Thyroid gland (tissue), 4 donors: ENCODE measurements around the gene TMEM272. TPM values are rescaled to one million over a fixed set of nuclear protein-coding genes. Genes with fewer than 3 reads are reported as not detected.
A peak's percentile ranks its signal among the peaks of the same experiment; 100 is the strongest.

ENCODE experiments used
- DNase-seq, 2 donors: peaks; one replicate each; pipeline ENCODE4 v3.0.0-alpha.2; 2019
- H3K27ac ChIP-seq, 3 donors: fragments of 200-600 bp; sonication (generic); 1 replicate in 2 of 3; 2 replicates in 1 of 3; pipeline ENCODE4 v1.5.1; 2016 to 2019; ENCODE audit warnings: mild to moderate bottlenecking in 1 of 3, moderate library complexity in 1 of 3
- H3K27me3 ChIP-seq: fragments of 200-600 bp; sonication (generic); one replicate; pipeline ENCODE4 v1.5.1; 2019
- H3K36me3 ChIP-seq, 2 donors: fragments of 200-600 bp; sonication (generic); one replicate each; pipeline ENCODE4 v1.5.1; 2016 to 2019
- H3K4me1 ChIP-seq, 2 donors: fragments of 200-600 bp; sonication (generic); one replicate each; pipeline ENCODE4 v1.5.1; 2017 to 2019
- H3K4me3 ChIP-seq, 3 donors: fragments of 200-600 bp; sonication (generic); replicated peaks in 1 of 3; 1 replicate in 2 of 3; 2 replicates in 1 of 3; pipeline ENCODE4 v1.5.1; 2016; ENCODE audit warnings: mild to moderate bottlenecking in 1 of 3
- H3K9me3 ChIP-seq: fragments of 200-600 bp; sonication (generic); one replicate; pipeline ENCODE4 v1.5.1; 2017
- POLR2A ChIP-seq, 2 donors: fragments of 450-650 bp; IDR thresholded peaks; one replicate each; pipeline ENCODE4 v1.6.1; 2017; ENCODE audit warnings: antibody characterized with exemption in 2 of 2, mild to moderate bottlenecking in 2 of 2, moderate library complexity in 1 of 2
- WGBS, 2 donors: methylation state at CpG; one replicate each; pipeline ENCODE4 v1.1.5; 2017; 5-methylcytosine and 5-hydroxymethylcytosine counted together
- intact Hi-C: fragments of 100-400 bp; cut with DNase I; formaldehyde crosslinking; loops from one replicate; pipeline ENCODE4 v1.15.1; 2023
- total RNA-seq, 4 donors: library from RNA; depleted of rRNA; stranded (reverse); fragments of >200 nt; gene quantifications; one replicate each; pipeline ENCODE4 v1.2.3, GENCODE V29; 2016
- TF ChIP-seq, protein P1 (sequence below), 6 experiments: fragments of 200-600 bp in 3 of 6; fragments of 450-650 bp in 3 of 6; sonication (generic) in 3 of 6; IDR thresholded peaks; one replicate each; pipeline ENCODE4 v1.5.1; 2016 to 2019; ENCODE audit warnings: antibody characterized with exemption in 6 of 6, mild to moderate bottlenecking in 2 of 6, inconsistent platforms in 1 of 6, moderate library complexity in 1 of 6

Gene TMEM272
- total RNA-seq, 4 donors from 2014 or later, result not detected

DNA sequence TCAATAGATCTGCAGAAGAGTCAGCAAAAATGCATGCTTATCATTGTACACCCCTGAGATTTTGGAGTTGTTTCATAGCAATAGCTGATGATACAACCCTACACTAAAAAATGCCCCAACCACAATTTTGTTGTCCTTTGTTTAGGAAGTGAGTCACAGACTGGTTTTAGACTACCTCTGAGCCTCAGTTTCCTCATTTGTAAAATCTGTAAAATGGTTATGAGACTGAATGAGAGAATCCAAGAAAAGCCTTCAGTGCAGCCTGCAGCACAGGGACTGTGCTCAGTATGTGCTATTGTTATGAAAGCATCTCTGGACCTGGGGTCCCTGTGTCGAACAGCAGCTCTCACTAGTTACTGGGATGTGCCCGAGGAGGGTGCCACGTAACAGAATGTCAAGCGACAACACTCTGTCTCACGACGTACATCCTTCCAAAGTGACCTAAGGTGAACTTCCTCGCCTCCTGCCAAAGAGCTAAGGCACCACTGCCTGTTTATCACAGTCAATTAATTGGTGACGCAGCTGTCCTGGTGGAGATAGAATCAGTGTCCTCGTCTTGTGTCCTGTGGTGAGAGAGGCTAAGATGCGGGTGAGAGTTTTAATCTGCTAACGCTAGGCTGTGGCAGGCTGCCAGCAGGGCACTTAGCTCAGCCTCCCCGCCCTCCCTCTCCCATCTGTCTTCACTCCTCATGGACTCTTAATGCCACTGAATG lies 59.1 kb downstream of the TMEM272 start:
- 40 to 42% methylated on average over 12 of the region's 12 CpGs for WGBS, 2 donors
- intact Hi-C loops, result no loop called here
- H3K27ac ChIP-seq, result peak overlapping the region in 2 of 3 donors; percentile 27 to 63
- TF ChIP-seq, protein P1, sequence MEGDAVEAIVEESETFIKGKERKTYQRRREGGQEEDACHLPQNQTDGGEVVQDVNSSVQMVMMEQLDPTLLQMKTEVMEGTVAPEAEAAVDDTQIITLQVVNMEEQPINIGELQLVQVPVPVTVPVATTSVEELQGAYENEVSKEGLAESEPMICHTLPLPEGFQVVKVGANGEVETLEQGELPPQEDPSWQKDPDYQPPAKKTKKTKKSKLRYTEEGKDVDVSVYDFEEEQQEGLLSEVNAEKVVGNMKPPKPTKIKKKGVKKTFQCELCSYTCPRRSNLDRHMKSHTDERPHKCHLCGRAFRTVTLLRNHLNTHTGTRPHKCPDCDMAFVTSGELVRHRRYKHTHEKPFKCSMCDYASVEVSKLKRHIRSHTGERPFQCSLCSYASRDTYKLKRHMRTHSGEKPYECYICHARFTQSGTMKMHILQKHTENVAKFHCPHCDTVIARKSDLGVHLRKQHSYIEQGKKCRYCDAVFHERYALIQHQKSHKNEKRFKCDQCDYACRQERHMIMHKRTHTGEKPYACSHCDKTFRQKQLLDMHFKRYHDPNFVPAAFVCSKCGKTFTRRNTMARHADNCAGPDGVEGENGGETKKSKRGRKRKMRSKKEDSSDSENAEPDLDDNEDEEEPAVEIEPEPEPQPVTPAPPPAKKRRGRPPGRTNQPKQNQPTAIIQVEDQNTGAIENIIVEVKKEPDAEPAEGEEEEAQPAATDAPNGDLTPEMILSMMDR (IDR thresholded peaks at IDR 0.05), result no peak
- TF ChIP-seq POLR2A (IDR thresholded peaks at IDR 0.05), result no peak
- DNase-seq, result peak; percentile 42 to 53
- H3K36me3 ChIP-seq, result no peaks in the 10 kb centered on the region
- no peaks in the 10 kb centered on the region for H3K27me3 ChIP-seq
- peaks cover 24 to 35% of the 10 kb centered on the region in 2 donors for H3K4me1 ChIP-seq
- H3K9me3 ChIP-seq, result no peaks in the 10 kb centered on the region
- no peak overlapping the region for H3K4me3 ChIP-seq

DNA sequence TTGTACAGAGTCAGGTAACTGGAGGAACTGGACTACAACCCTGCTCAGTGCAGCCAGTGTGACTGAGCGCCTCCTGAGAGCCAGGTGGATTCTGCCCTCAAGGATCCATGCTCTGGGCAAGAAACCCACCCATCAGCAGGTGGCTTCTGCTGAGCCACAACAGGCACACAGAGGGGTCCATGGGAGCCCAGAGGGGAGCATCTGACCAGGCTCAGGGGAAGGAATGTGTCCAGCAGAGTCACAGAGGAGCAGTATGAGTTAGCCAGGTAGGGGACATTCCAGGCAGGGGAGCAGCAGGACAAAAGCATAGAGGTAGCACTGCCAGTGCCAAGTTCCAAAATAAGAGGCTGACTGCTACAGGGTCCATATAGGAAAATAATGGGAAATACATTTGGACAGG lies 60.9 kb downstream of the TMEM272 start:
- WGBS, 2 donors, result 100% methylated on average over 1 of the region's 1 CpG
- Histone ChIP-seq H3K4me3 (no peak overlapping the region), H3K36me3 (no peaks in the 10 kb centered on the region), H3K4me1 (peaks cover 10 to 19% of the 10 kb centered on the region in 2 donors), H3K9me3 (no peaks in the 10 kb centered on the region), H3K27me3 (no peaks in the 10 kb centered on the region), H3K27ac (no peak overlapping the region)
- no peak for TF ChIP-seq POLR2A (IDR thresholded peaks at IDR 0.05)
- TF ChIP-seq, protein P1 (IDR thresholded peaks at IDR 0.05), result no peak
- DNase-seq, result no peak
- intact Hi-C loops, result no loop called here

DNA sequence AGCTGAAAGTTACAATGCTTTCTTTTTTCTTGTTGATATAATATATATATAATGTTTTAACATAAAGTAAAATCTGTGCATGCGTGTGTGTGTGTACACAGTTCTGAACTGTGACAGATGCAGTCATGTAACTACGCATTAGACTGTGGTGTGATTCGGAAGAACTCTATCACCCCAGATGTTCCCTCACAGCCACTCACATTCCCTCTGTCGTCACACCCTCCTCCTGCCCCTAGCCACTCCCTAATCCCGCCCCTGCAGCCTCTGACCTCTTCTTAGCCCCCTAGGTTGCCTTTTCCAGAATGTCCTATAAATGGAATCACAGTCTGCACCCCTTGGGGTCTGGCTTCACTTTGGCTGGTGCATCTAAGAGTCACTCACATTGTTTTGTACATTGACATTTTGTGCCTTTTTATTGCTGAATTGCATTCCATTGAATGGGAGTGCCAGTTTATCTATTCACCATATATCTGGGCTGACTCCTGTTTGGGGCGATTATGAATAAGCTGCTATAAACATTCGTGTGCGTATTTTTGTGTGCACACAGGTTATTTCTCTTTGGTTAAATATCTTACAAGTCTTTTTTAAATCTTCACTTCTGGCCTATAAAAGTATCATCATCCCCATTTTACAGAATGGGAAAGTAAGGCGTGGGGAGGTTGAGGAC lies 61.4 kb downstream of the TMEM272 start:
- intact Hi-C loops, result no loop called here
- 94 to 95% methylated on average over 9 of the region's 9 CpGs for WGBS, 2 donors
- H3K27ac ChIP-seq, result no peak overlapping the region
- no peak overlapping the region for H3K4me3 ChIP-seq
- H3K27me3 ChIP-seq, result no peaks in the 10 kb centered on the region
- H3K36me3 ChIP-seq, result no peaks in the 10 kb centered on the region
- no peak for DNase-seq
- no peaks in the 10 kb centered on the region for H3K9me3 ChIP-seq
- H3K4me1 ChIP-seq, result peaks cover 10 to 15% of the 10 kb centered on the region in 2 donors
- TF ChIP-seq POLR2A (IDR thresholded peaks at IDR 0.05), result no peak
- TF ChIP-seq, protein P1 (IDR thresholded peaks at IDR 0.05), result no peak

DNA sequence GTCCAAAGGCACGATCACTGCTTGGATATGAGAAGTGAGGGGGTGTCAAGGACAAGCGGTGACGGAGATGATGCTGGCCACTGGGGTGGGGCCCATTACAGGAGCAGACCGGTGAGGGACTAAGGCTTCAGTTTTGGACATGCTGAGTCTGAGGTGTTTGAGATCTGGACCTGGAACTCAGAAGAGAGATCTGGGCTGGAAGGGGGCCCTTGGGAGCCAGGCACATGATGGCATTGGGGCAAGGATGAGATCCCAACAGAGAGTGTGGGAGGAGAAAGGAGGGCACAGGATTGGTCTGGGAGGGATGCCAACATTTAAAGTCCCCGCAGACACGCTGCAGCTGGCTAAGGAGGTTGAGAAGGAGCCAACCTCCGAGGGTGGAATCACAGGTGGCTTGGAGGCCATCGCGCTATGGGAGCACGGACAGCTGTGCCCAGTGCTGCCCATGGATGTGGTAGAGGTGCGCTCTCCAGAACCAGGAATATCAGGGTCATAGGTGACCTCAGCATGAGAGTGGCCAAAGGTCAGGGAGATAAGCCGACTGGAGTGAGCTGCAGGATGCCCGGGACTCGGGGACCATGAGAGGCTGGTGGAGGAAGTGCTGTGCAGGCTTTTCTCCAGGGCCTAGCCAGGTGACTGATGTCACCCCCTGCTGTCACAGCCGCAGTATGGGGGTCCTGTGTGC lies 62.8 kb downstream of the TMEM272 start:
- TF ChIP-seq POLR2A (IDR thresholded peaks at IDR 0.05), result no peak
- TF ChIP-seq, protein P1 (IDR thresholded peaks at IDR 0.05), result no peak
- Histone ChIP-seq H3K27me3 (no peaks in the 10 kb centered on the region), H3K4me1 (peaks cover 10 to 14% of the 10 kb centered on the region in 2 donors), H3K4me3 (no peak overlapping the region), H3K9me3 (no peaks in the 10 kb centered on the region), H3K36me3 (no peaks in the 10 kb centered on the region), H3K27ac (no peak overlapping the region)
- WGBS, 2 donors, result 79 to 87% methylated on average over 15 of the region's 15 CpGs
- no peak for DNase-seq
- intact Hi-C loops, result no loop called here
